Measurements from ENCODE around the gene SLC35B2. TPM values are rescaled to one million over a fixed set of nuclear protein-coding genes. Genes with fewer than 3 reads are reported as not detected.

The SLC35B2 gene
- total and polyA plus RNA-seq, 9 of the 15 experiments (the other 6 are each of a cell fraction or from before 2014, with no cell fraction given) = 14.5 to 59.1 (median 47.1) TPM

- TF ChIP-seq ZNF655 (CRISPR knock-in tag; IDR thresholded peaks at IDR 0.05) (no peak), NKRF (IDR thresholded peaks at IDR 0.05; ENCODE audit: borderline replicate concordance) (no peak), SPI1 (IDR thresholded peaks at IDR 0.05; ENCODE audit: borderline replicate concordance, low read depth, low read length) (0 out of 2 replicates have a peak, but pooled peaks have one; percentile 19), ZNF274 (IDR thresholded peaks at IDR 0.05; ENCODE audit: borderline replicate concordance, low read depth, low read length) (no peak), ARID1B (IDR thresholded peaks at IDR 0.05) (0 out of 2 replicates have a peak, but pooled peaks have one; percentile 12), KLF16 (IDR thresholded peaks at IDR 0.05) (peak; percentile 37; the same call in 1 of the 2 replicates), TFAP4 (CRISPR knock-in tag; IDR thresholded peaks at IDR 0.05; ENCODE audit: borderline replicate concordance) (peak; percentile 62; the same call in 1 of the 2 replicates), ELK3 (CRISPR knock-in tag; IDR thresholded peaks at IDR 0.05) (no peak), SUPT5H (IDR thresholded peaks at IDR 0.05) (no peak), RAD21 (CRISPR knock-in tag; conservative IDR thresholded peaks at IDR 0.05 in 1 of 2, IDR thresholded peaks at IDR 0.05 in 1 of 2) (peak; percentile 92 to 97), RBFOX2 (IDR thresholded peaks at IDR 0.05; ENCODE audit: low read depth, low read length) (0 out of 2 replicates have a peak, but pooled peaks have one; percentile 36), MTA1 (IDR thresholded peaks at IDR 0.05; ENCODE audit: borderline replicate concordance) (no peak), FOS (IDR thresholded peaks at IDR 0.05; ENCODE audit: extremely low read depth, insufficient read length) (no peak), NBN (IDR thresholded peaks at IDR 0.05; ENCODE audit: low read depth) (0 out of 2 replicates have a peak, but pooled peaks have one; percentile 67), ZNF316 (IDR thresholded peaks at IDR 0.05) (no peak), DEAF1 (CRISPR knock-in tag; IDR thresholded peaks at IDR 0.05) (peak; percentile 90), HCFC1 (IDR thresholded peaks at IDR 0.05; ENCODE audit: low read depth, low read length) (peak; percentile 21; the same call in 1 of the 2 replicates), MTA3 (IDR thresholded peaks at IDR 0.05; ENCODE audit: borderline replicate concordance) (0 out of 2 replicates have a peak, but pooled peaks have one; percentile 31), ZFX (CRISPR knock-in tag; IDR thresholded peaks at IDR 0.05) (peak; percentile 24; the same call in 1 of the 2 replicates), SOX6 (IDR thresholded peaks at IDR 0.05) (0 out of 2 replicates have a peak, but pooled peaks have one; percentile 27), GTF2F1 (IDR thresholded peaks at IDR 0.05; ENCODE audit: low read depth, low read length) (no peak)
Observed at GRCh38 chr6:44234101-44235025, 23.0 kb downstream of the SLC35B2 start (continued).

All from K562 (cell line).